Progenitor cell of endocrine pancreas (in vitro differentiated cells): Measurements from ENCODE around the gene ESPNL. TPM values are rescaled to one million over a fixed set of nuclear protein-coding genes. Genes with fewer than 3 reads are reported as not detected.

ENCODE experiments used
- DNase-seq: peaks from one replicate; pipeline ENCODE4 v3.0.0; 2021; ENCODE audit warnings: low spot score; ENCODE audit not compliant: unreplicated experiment
- H3K27ac Mint-ChIP-seq: 2 replicates; pipeline ENCODE4 v1.8.0; 2021; ENCODE audit warnings: mild to moderate bottlenecking, moderate library complexity, mixed read lengths
- H3K27me3 Mint-ChIP-seq: 2 replicates; pipeline ENCODE4 v1.8.0; 2021; ENCODE audit warnings: mixed read lengths
- H3K36me3 Mint-ChIP-seq: 2 replicates; pipeline ENCODE4 v1.8.0; 2022; ENCODE audit warnings: mixed read lengths; ENCODE audit not compliant: insufficient read depth
- H3K4me1 Mint-ChIP-seq: 2 replicates; pipeline ENCODE4 v1.8.0; 2021; ENCODE audit warnings: low read depth, mixed read lengths
- H3K4me3 Mint-ChIP-seq: 2 replicates; pipeline ENCODE4 v1.8.0; 2021; ENCODE audit warnings: low read depth, mild to moderate bottlenecking, moderate library complexity, mixed read lengths
- H3K9me3 Mint-ChIP-seq: 2 replicates; pipeline ENCODE4 v1.8.0; 2021; ENCODE audit warnings: low read depth, mixed read lengths
- CTCF ChIP-seq: fragments of 200-600 bp; sonication (generic); IDR thresholded peaks from one replicate; pipeline ENCODE4 v1.5.0; 2021; ENCODE audit warnings: antibody characterized with exemption, mild to moderate bottlenecking; ENCODE audit not compliant: unreplicated experiment
- total RNA-seq: library from RNA; stranded (reverse); gene quantifications from 2 replicates; pipeline ENCODE4 v1.2.1, GENCODE V29; 2021

ESPNL gene
- total RNA-seq, 1 donor from 2014 or later: 0.31 TPM

GRCh38 chr2:238120463-238121298, 20.5 kb downstream of the ESPNL start:
- no peaks in the 10 kb centered on the region for H3K4me1 Mint-ChIP-seq
- no peak overlapping the region for H3K27ac Mint-ChIP-seq
- H3K9me3 Mint-ChIP-seq: no peaks in the 10 kb centered on the region
- H3K36me3 Mint-ChIP-seq: no peaks in the 10 kb centered on the region
- H3K4me3 Mint-ChIP-seq: no peak overlapping the region
- peaks cover 12% of the 10 kb centered on the region for H3K27me3 Mint-ChIP-seq
- DNase-seq: no peak
- peak; percentile 39 for TF ChIP-seq CTCF

GRCh38 chr2:238121511-238122286, 21.6 kb downstream of the ESPNL start:
- no peaks in the 10 kb centered on the region for H3K36me3 Mint-ChIP-seq
- H3K4me3 Mint-ChIP-seq: no peak overlapping the region

GRCh38 chr2:238122287-238123217, 22.4 kb downstream of the ESPNL start:
- no peak overlapping the region for H3K4me3 Mint-ChIP-seq
- peaks cover 8% of the 10 kb centered on the region for H3K27me3 Mint-ChIP-seq
- no peaks in the 10 kb centered on the region for H3K36me3 Mint-ChIP-seq
- H3K4me1 Mint-ChIP-seq: no peaks in the 10 kb centered on the region
- no peak for DNase-seq
- TF ChIP-seq CTCF: no peak
- no peak overlapping the region for H3K27ac Mint-ChIP-seq
- no peaks in the 10 kb centered on the region for H3K9me3 Mint-ChIP-seq

More at GRCh38 chr2:238121511-238122286, 21.6 kb downstream of the ESPNL start:
- H3K27ac Mint-ChIP-seq: no peak overlapping the region
- H3K9me3 Mint-ChIP-seq: no peaks in the 10 kb centered on the region
- H3K27me3 Mint-ChIP-seq: peaks cover 12% of the 10 kb centered on the region
- H3K4me1 Mint-ChIP-seq: no peaks in the 10 kb centered on the region
- no peak for DNase-seq
- no peak for TF ChIP-seq CTCF

- no peak overlapping the region for H3K4me3 Mint-ChIP-seq
- TF ChIP-seq CTCF: no peak
Measured at GRCh38 chr2:238123218-238123971, 23.3 kb downstream of the ESPNL start.

More at GRCh38 chr2:238123218-238123971, 23.3 kb downstream of the ESPNL start:
- Mint-ChIP-seq H3K4me1 (no peaks in the 10 kb centered on the region), H3K27ac (no peak overlapping the region), H3K36me3 (no peaks in the 10 kb centered on the region), H3K9me3 (no peaks in the 10 kb centered on the region), H3K27me3 (peaks cover 5% of the 10 kb centered on the region)
- no peak for DNase-seq
